H9 (cell line): Measurements from ENCODE around the gene FTH1. TPM values are rescaled to one million over a fixed set of nuclear protein-coding genes. Genes with fewer than 3 reads are reported as not detected.

Experiments used
- DNase-seq: peaks from one replicate; pipeline ENCODE4 v3.0.0-alpha.2; 2017
- H2AFZ ChIP-seq: one replicate; pipeline ENCODE4 v1.6.1; 2013; ENCODE audit warnings: mild to moderate bottlenecking, low read length, control low read depth, moderate library complexity
- H2AK5ac ChIP-seq: 2 replicates; pipeline ENCODE4 v1.6.1; 2013; ENCODE audit warnings: low read length, control low read depth, mixed read lengths; ENCODE audit not compliant: insufficient read length
- H2BK120ac ChIP-seq: one replicate; pipeline ENCODE4 v1.6.1; 2013; ENCODE audit warnings: low read depth, mild to moderate bottlenecking, low read length, control low read depth, inconsistent platforms; ENCODE audit not compliant: poor library complexity, severe bottlenecking
- H2BK12ac ChIP-seq: 2 replicates; pipeline ENCODE4 v1.6.1; 2013; ENCODE audit warnings: low read length, control low read depth, mixed read lengths, low read depth; ENCODE audit not compliant: insufficient read length
- H2BK15ac ChIP-seq: 2 replicates; pipeline ENCODE4 v1.6.1; 2013; ENCODE audit warnings: low read depth, low read length, control low read depth
- H2BK20ac ChIP-seq: one replicate; pipeline ENCODE4 v1.6.1; 2013; ENCODE audit warnings: low read depth, mild to moderate bottlenecking, low read length, control low read depth, inconsistent platforms; ENCODE audit not compliant: poor library complexity, severe bottlenecking
- H2BK5ac ChIP-seq: 2 replicates; pipeline ENCODE4 v1.6.1; 2013; ENCODE audit warnings: low read length, control low read depth, mixed read lengths; ENCODE audit not compliant: insufficient read length
- H3K14ac ChIP-seq: 2 replicates; pipeline ENCODE4 v1.6.1; 2013; ENCODE audit warnings: low read length, control low read depth; ENCODE audit not compliant: insufficient read depth
- H3K18ac ChIP-seq: 2 replicates; pipeline ENCODE4 v1.6.1; 2013; ENCODE audit warnings: low read depth, mild to moderate bottlenecking, mixed read lengths, low read length, control low read depth; ENCODE audit not compliant: insufficient read length
- H3K23ac ChIP-seq: 2 replicates; pipeline ENCODE4 v1.6.1; 2013; ENCODE audit warnings: low read length, control low read depth, mixed read lengths, low read depth; ENCODE audit not compliant: insufficient read length
- H3K23me2 ChIP-seq: 2 replicates; pipeline ENCODE4 v1.6.1; 2013; ENCODE audit warnings: low read depth, mild to moderate bottlenecking, mixed read lengths, low read length, control low read depth; ENCODE audit not compliant: insufficient read length, poor library complexity, severe bottlenecking
- H3K27ac ChIP-seq: 2 replicates; pipeline ENCODE4 v1.5.1; 2013; ENCODE audit warnings: low read length, control low read depth, mixed read lengths, low read depth; ENCODE audit not compliant: insufficient read length
- H3K27me3 ChIP-seq: 2 replicates; pipeline ENCODE4 v1.6.1; 2013; ENCODE audit warnings: low read length, control low read depth, inconsistent platforms; ENCODE audit not compliant: insufficient read depth
- H3K4ac ChIP-seq: 2 replicates; pipeline ENCODE4 v1.6.1; 2013; ENCODE audit warnings: low read depth, mild to moderate bottlenecking, control low read depth, inconsistent platforms, low read length, moderate library complexity
- H3K4me1 ChIP-seq: 2 replicates; pipeline ENCODE4 v1.6.1; 2013; ENCODE audit warnings: low read length, control low read depth, inconsistent platforms; ENCODE audit not compliant: insufficient read depth
- H3K4me2 ChIP-seq: 2 replicates; pipeline ENCODE4 v1.6.1; 2013; ENCODE audit warnings: low read length, control low read depth, mixed read lengths; ENCODE audit not compliant: insufficient read length, insufficient read depth
- H3K56ac ChIP-seq: 2 replicates; pipeline ENCODE4 v1.6.1; 2013; ENCODE audit warnings: low read depth, mild to moderate bottlenecking, mixed read lengths, low read length, control low read depth; ENCODE audit not compliant: insufficient read length
- H3K79me1 ChIP-seq: 2 replicates; pipeline ENCODE4 v1.6.1; 2013; ENCODE audit warnings: low read depth, mild to moderate bottlenecking, moderate library complexity, low read length, control low read depth, inconsistent platforms; ENCODE audit not compliant: insufficient read depth, poor library complexity, severe bottlenecking
- H3K79me2 ChIP-seq: 2 replicates; pipeline ENCODE4 v1.6.1; 2013; ENCODE audit warnings: low read length, control low read depth, inconsistent platforms; ENCODE audit not compliant: insufficient read depth
- H3K9ac ChIP-seq: 2 replicates; pipeline ENCODE4 v1.6.1; 2013; ENCODE audit warnings: low read length, control low read depth, mixed read lengths; ENCODE audit not compliant: insufficient read length; ENCODE audit errors: extremely low read depth
- H3K9me3 ChIP-seq: one replicate; pipeline ENCODE4 v1.6.1; 2013; ENCODE audit warnings: low read depth, low read length, inconsistent platforms; ENCODE audit not compliant: control insufficient read depth
- H3T11ph ChIP-seq: one replicate; pipeline ENCODE4 v1.6.1; 2013; ENCODE audit warnings: mild to moderate bottlenecking, low read length, control low read depth, inconsistent platforms
- H4K20me1 ChIP-seq: one replicate; pipeline ENCODE4 v1.6.1; 2013; ENCODE audit not compliant: control insufficient read depth, insufficient read length, insufficient read depth
- H4K5ac ChIP-seq: 2 replicates; pipeline ENCODE4 v1.6.1; 2013; ENCODE audit warnings: low read depth, mild to moderate bottlenecking, mixed read lengths, low read length, control low read depth; ENCODE audit not compliant: insufficient read length
- H4K8ac ChIP-seq: replicated peaks from 2 replicates; pipeline ENCODE4 v1.6.1; 2013; ENCODE audit warnings: low read length, control low read depth, mixed read lengths, low read depth; ENCODE audit not compliant: insufficient read length
- H4K91ac ChIP-seq: 2 replicates; pipeline ENCODE4 v1.6.1; 2013; ENCODE audit warnings: low read depth, mild to moderate bottlenecking, moderate library complexity, mixed read lengths, low read length, control low read depth; ENCODE audit not compliant: insufficient read length
- H3K27ac Mint-ChIP-seq, 3 experiments: 2 replicates in 2 of 3; 3 replicates in 1 of 3; pipeline ENCODE4 v1.8.0; 2020 to 2021; ENCODE audit warnings: mixed read lengths in 3 of 3, mild to moderate bottlenecking in 1 of 3, moderate library complexity in 1 of 3
- H3K27me3 Mint-ChIP-seq: 2 replicates; pipeline ENCODE4 v1.8.0; 2021; ENCODE audit warnings: low read depth, mild to moderate bottlenecking, moderate library complexity, mixed read lengths
- H3K36me3 Mint-ChIP-seq, 3 experiments: 2 replicates in 2 of 3; 3 replicates in 1 of 3; pipeline ENCODE4 v1.8.0; 2020 to 2021; ENCODE audit warnings: low read depth in 3 of 3, mixed read lengths in 3 of 3; ENCODE audit not compliant: insufficient read depth in 1 of 3
- H3K4me1 Mint-ChIP-seq, 2 experiments: 2 replicates each; pipeline ENCODE4 v1.8.0; 2020; ENCODE audit warnings: mixed read lengths in 2 of 2
- H3K4me3 Mint-ChIP-seq, 2 experiments: 2 replicates in 1 of 2; 3 replicates in 1 of 2; pipeline ENCODE4 v1.8.0; 2020 to 2021; ENCODE audit warnings: mild to moderate bottlenecking in 2 of 2, mixed read lengths in 2 of 2, moderate library complexity in 1 of 2
- H3K9me3 Mint-ChIP-seq, 2 experiments: 2 replicates in 1 of 2; 3 replicates in 1 of 2; pipeline ENCODE4 v1.8.0; 2020; ENCODE audit warnings: mild to moderate bottlenecking in 2 of 2, mixed read lengths in 2 of 2, moderate library complexity in 1 of 2
- WGBS: extraction: QIAGEN DNeasy Blood & Tissue Kit; methylation state at CpG from one replicate; pipeline ENCODE4 v1.1.7; 2013; ENCODE audit warnings: missing lambda C conversion rate, low lambda C conversion rate, mixed read lengths; ENCODE audit not compliant: insufficient read length; ENCODE audit errors: extremely low coverage; 5-methylcytosine and 5-hydroxymethylcytosine counted together
- total RNA-seq: library from RNA; stranded (reverse); gene quantifications from 2 replicates; pipeline ENCODE4 v1.2.1, GENCODE V29; 2021
- TF ChIP-seq, protein P1 (sequence below): fragments of 200-600 bp; sonication (generic); conservative IDR thresholded peaks from 3 replicates; pipeline ENCODE4 v1.8.0; 2021; ENCODE audit warnings: antibody characterized with exemption, mild to moderate bottlenecking

Gene FTH1
- total RNA-seq, 1 experiment from 2014 or later, result 1,505 TPM

GRCh38 chr11:61983419-61983818 lies 16.0 kb upstream of the FTH1 start:
- peaks cover 21% of the 10 kb centered on the region in 2 experiments for H3K4me1 Mint-ChIP-seq
- peaks cover 2 to 21% (median 19%) of the 10 kb centered on the region in 3 experiments; a peak in 6 of 7 replicates for H3K36me3 Mint-ChIP-seq
- Histone ChIP-seq H4K20me1 (no peaks in the 10 kb centered on the region), H2BK15ac (no peak overlapping the region), H3K9ac (no peak overlapping the region), H2BK20ac (no peak overlapping the region), H3K56ac (no peak overlapping the region), H3K14ac (no peak overlapping the region), H3K18ac (no peak overlapping the region), H2BK5ac (no peak overlapping the region), H3K4me2 (no peak overlapping the region), H3K9me3 (no peaks in the 10 kb centered on the region), H3T11ph (no peak overlapping the region), H2BK12ac (no peak overlapping the region), H2AK5ac (no peak overlapping the region), H3K23me2 (no peaks in the 10 kb centered on the region), H3K79me2 (no peaks in the 10 kb centered on the region), H3K27ac (no peak overlapping the region), H3K23ac (no peak overlapping the region), H3K4ac (no peak overlapping the region), H4K91ac (no peak overlapping the region), H4K5ac (no peak overlapping the region), H3K4me1 (no peaks in the 10 kb centered on the region), H3K27me3 (peaks cover 5% of the 10 kb centered on the region; the same call in 1 of the 2 replicates), H4K8ac (no peak overlapping the region), H2BK120ac (no peak overlapping the region), H3K79me1 (no peaks in the 10 kb centered on the region), H2AFZ (no peak overlapping the region)
- H3K9me3 Mint-ChIP-seq, result peaks cover 14 to 20% of the 10 kb centered on the region in 2 experiments
- H3K4me3 Mint-ChIP-seq, result no peak overlapping the region
- H3K27ac Mint-ChIP-seq, result no peak overlapping the region
- TF ChIP-seq, protein P1, sequence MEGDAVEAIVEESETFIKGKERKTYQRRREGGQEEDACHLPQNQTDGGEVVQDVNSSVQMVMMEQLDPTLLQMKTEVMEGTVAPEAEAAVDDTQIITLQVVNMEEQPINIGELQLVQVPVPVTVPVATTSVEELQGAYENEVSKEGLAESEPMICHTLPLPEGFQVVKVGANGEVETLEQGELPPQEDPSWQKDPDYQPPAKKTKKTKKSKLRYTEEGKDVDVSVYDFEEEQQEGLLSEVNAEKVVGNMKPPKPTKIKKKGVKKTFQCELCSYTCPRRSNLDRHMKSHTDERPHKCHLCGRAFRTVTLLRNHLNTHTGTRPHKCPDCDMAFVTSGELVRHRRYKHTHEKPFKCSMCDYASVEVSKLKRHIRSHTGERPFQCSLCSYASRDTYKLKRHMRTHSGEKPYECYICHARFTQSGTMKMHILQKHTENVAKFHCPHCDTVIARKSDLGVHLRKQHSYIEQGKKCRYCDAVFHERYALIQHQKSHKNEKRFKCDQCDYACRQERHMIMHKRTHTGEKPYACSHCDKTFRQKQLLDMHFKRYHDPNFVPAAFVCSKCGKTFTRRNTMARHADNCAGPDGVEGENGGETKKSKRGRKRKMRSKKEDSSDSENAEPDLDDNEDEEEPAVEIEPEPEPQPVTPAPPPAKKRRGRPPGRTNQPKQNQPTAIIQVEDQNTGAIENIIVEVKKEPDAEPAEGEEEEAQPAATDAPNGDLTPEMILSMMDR, result no peak
- WGBS, result no CpG with 5 or more reads among the region's 1 CpG
- peaks cover 96% of the 10 kb centered on the region for H3K27me3 Mint-ChIP-seq
- DNase-seq, result no peak
